Endothelial cell (in vitro differentiated cells): Measurements from ENCODE around the gene ATPAF2. TPM values are rescaled to one million over a fixed set of nuclear protein-coding genes. Genes with fewer than 3 reads are reported as not detected.
A peak's percentile ranks its signal among the peaks of the same experiment; 100 is the strongest.

Experiments used
- DNase-seq: peaks from one replicate; pipeline ENCODE4 v3.0.0; 2021; ENCODE audit warnings: low spot score
- H3K27ac Mint-ChIP-seq: one replicate; pipeline ENCODE4 v1.8.0; 2021; ENCODE audit warnings: mixed read lengths, inconsistent platforms; ENCODE audit not compliant: unreplicated experiment
- H3K27me3 Mint-ChIP-seq: one replicate; pipeline ENCODE4 v1.8.0; 2021; ENCODE audit warnings: mild to moderate bottlenecking, moderate library complexity, mixed read lengths, inconsistent platforms; ENCODE audit not compliant: unreplicated experiment
- H3K36me3 Mint-ChIP-seq: one replicate; pipeline ENCODE4 v1.8.0; 2021; ENCODE audit warnings: mild to moderate bottlenecking, low read depth, mixed read lengths, inconsistent platforms; ENCODE audit not compliant: unreplicated experiment
- H3K4me1 Mint-ChIP-seq: one replicate; pipeline ENCODE4 v1.8.0; 2021; ENCODE audit warnings: mild to moderate bottlenecking, mixed read lengths, inconsistent platforms; ENCODE audit not compliant: unreplicated experiment
- H3K4me3 Mint-ChIP-seq: one replicate; pipeline ENCODE4 v1.8.0; 2021; ENCODE audit warnings: mild to moderate bottlenecking, mixed read lengths, inconsistent platforms; ENCODE audit not compliant: unreplicated experiment
- H3K9me3 Mint-ChIP-seq: one replicate; pipeline ENCODE4 v1.8.0; 2021; ENCODE audit warnings: mixed read lengths, inconsistent platforms; ENCODE audit not compliant: unreplicated experiment
- total RNA-seq: library from RNA; stranded (reverse); fragmentation: NEBNext Ultra II Directional; extraction: Animal tissue kit (Norgen Biotek cat#: 25700); gene quantifications from one replicate; pipeline ENCODE4 v1.2.1, GENCODE V29; 2021; ENCODE audit not compliant: unreplicated experiment
- TF ChIP-seq, protein P1 (sequence below): fragments of 200-600 bp; sonication (generic); IDR thresholded peaks from one replicate; pipeline ENCODE4 v1.5.0; 2021; ENCODE audit warnings: antibody characterized with exemption; ENCODE audit not compliant: unreplicated experiment

Gene ATPAF2
- total RNA-seq, 1 donor from 2014 or later: 24.7 TPM

DNA sequence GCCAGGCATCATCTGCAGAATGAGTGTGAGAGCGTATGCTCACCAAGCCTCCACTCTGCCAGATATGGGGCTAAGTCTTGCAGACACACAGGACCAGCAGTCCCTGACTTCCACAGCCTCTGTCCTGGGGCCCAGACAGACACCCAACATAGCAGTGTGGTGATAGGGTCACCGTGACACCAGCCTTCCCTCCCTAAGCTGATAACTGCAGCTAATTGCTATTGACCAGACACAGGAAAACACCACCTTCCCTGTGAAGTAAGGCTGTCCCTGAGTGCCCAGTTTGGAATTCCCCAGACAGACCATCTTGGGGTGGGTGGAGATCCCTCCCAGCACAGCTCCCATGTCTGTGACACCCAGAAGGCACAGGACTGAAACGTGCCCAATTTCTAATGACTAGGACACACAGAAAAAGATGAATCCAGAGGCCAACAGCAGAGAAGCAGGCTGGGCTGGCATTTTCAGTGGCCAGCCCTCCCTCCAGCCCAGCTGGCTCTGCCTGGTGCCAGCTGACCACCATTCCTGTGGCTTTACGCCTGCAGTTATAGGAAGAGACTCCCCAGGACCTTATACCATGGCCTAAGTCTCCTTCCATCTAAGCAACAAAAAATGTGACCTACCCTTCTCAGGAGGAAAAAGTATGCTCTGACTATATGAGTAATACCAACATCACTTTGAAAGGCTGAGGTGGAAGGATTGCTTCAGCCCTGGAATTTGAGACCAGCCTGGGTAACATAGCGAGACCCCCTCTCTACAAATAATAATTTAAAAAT, 30.3 kb downstream of the ATPAF2 start:
- Mint-ChIP-seq H3K4me1 (no peaks in the 10 kb centered on the region), H3K27me3 (peaks cover 12% of the 10 kb centered on the region), H3K36me3 (peaks cover 16% of the 10 kb centered on the region), H3K27ac (no peak overlapping the region), H3K9me3 (no peaks in the 10 kb centered on the region), H3K4me3 (no peak overlapping the region)
- TF ChIP-seq, protein P1, sequence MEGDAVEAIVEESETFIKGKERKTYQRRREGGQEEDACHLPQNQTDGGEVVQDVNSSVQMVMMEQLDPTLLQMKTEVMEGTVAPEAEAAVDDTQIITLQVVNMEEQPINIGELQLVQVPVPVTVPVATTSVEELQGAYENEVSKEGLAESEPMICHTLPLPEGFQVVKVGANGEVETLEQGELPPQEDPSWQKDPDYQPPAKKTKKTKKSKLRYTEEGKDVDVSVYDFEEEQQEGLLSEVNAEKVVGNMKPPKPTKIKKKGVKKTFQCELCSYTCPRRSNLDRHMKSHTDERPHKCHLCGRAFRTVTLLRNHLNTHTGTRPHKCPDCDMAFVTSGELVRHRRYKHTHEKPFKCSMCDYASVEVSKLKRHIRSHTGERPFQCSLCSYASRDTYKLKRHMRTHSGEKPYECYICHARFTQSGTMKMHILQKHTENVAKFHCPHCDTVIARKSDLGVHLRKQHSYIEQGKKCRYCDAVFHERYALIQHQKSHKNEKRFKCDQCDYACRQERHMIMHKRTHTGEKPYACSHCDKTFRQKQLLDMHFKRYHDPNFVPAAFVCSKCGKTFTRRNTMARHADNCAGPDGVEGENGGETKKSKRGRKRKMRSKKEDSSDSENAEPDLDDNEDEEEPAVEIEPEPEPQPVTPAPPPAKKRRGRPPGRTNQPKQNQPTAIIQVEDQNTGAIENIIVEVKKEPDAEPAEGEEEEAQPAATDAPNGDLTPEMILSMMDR: no peak
- DNase-seq: no peak

DNA sequence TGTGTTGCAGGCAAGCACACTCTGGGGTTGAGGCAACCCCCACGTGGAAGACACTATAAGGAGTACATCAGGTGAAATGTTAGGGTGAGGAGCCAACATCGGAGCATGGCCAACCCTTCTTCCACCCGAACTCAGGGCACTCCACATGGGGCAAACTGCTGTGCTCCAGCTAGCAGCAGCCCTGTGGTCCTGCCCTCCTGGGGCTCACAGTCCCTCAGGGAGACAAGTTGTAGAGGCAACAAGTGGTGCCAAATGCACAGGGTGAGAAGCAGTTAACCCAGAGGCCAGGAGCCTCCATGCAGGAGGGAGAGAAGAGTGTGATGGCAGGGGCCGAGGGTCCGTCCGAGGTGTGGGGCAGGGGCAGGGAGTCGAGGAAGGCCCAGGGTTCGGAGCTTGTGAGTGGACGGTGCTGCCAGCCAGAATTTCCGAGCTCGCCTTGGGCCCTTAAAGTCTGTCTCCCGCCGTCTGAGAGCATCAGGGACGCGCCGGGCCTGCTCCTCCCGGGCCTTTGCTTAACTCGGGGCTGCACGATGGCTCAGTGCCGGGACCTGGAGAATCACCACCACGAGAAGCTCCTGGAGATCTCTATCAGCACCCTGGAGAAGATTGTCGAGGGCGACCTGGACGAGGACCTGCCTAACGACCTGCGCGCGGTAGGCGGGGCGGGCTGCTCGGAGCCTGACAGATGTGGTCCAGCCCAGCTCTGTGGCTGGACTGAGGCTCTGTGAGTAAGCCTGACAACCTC, 32.3 kb downstream of the ATPAF2 start:
- no peak for DNase-seq
- Mint-ChIP-seq H3K27me3 (peaks cover 11% of the 10 kb centered on the region), H3K36me3 (peaks cover 16% of the 10 kb centered on the region), H3K27ac (no peak overlapping the region), H3K9me3 (no peaks in the 10 kb centered on the region), H3K4me1 (no peaks in the 10 kb centered on the region), H3K4me3 (no peak overlapping the region)
- TF ChIP-seq, protein P1: no peak

DNA sequence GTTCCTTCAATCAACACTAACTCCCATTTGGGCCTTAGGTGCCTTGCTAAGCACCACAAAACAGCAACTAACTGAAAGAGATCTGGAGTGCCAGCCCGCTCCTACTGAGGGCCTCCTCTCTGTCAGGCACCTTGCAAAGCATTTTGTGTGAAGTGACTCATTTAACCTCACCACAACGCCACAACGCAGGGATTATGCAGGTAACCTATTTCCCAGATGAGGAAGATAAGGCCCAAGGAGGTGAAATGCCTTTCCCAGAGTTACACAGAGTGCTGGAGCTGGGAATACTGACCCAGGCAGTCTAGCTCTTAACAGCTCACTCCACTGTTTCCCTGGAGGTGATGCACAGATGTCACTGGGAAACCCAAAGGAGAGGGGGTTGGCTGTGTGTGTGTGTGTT, 33.5 kb downstream of the ATPAF2 start:
- no peaks in the 10 kb centered on the region for H3K4me1 Mint-ChIP-seq
- H3K4me3 Mint-ChIP-seq: no peak overlapping the region
- H3K9me3 Mint-ChIP-seq: no peaks in the 10 kb centered on the region
- DNase-seq: no peak
- TF ChIP-seq, protein P1: no peak
- H3K27ac Mint-ChIP-seq: no peak overlapping the region
- H3K36me3 Mint-ChIP-seq: peaks cover 16% of the 10 kb centered on the region
- H3K27me3 Mint-ChIP-seq: peaks cover 11% of the 10 kb centered on the region

DNA sequence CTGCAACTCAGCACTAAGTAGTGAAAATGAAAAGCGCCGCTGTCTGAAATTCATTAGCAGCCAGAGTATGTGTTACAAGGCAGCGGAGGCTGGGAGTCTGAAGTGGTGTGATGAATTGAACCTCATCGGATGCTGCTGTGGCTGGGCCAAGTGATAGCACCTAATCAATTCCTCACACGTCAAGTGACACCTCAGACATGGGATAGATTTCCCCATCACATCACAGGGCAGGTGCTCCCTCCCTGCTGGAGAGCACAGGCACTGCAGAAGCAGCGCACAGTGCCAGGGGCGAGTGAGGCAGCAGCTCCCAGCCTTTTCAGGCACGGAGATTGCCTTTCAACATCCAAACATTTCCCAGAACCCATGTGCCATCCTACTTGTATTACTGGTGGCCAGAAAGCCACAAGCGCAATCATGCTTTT, 34.1 kb downstream of the ATPAF2 start:
- Mint-ChIP-seq H3K27me3 (peaks cover 13% of the 10 kb centered on the region), H3K4me3 (no peak overlapping the region), H3K9me3 (no peaks in the 10 kb centered on the region), H3K36me3 (peaks cover 16% of the 10 kb centered on the region), H3K27ac (no peak overlapping the region), H3K4me1 (peaks cover 3% of the 10 kb centered on the region)
- no peak for DNase-seq
- TF ChIP-seq, protein P1: peak; percentile 39

DNA sequence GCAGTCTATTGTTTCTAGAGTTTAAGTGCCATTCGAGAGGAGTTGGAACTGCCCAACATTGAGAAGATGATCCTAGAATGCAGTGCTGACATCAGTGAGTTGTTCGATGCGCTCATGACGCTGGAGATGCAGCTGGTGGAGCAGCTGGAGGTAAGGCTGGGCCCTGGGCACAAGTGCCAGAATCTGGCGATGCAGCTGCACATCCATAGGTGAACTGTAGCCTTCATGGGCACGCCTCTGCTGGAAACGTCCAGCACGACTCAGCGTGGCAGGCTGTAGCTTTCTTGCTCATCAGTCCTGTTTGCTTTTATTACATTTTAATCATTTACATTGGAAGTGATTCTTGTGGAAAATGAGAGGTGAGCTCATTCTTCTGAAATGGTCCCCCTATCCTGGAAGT, 34.6 kb downstream of the ATPAF2 start:
- no peak for DNase-seq
- peaks cover 3% of the 10 kb centered on the region for H3K4me1 Mint-ChIP-seq
- H3K36me3 Mint-ChIP-seq: peaks cover 16% of the 10 kb centered on the region
- no peak overlapping the region for H3K27ac Mint-ChIP-seq
- H3K9me3 Mint-ChIP-seq: no peaks in the 10 kb centered on the region
- TF ChIP-seq, protein P1: no peak
- H3K27me3 Mint-ChIP-seq: peaks cover 13% of the 10 kb centered on the region
- H3K4me3 Mint-ChIP-seq: no peak overlapping the region
